IPS-18c (cell line): ENCODE measurements around the gene CIAO1.
"Not testable (repeated sequence)": the region's sequence is repeated elsewhere in the genome, so short reads cannot be mapped to it uniquely, and the experiment has no call there.

Experiments
- H3K4me3 ChIP-seq: 2 replicates; pipeline ENCODE4 v1.7.0; 2013; ENCODE audit warnings: low read depth, mild to moderate bottlenecking, low read length, moderate library complexity; ENCODE audit not compliant: insufficient read depth
- H3K9me3 ChIP-seq: one replicate; pipeline ENCODE4 v1.6.1; 2013; ENCODE audit warnings: mild to moderate bottlenecking, low read length, moderate library complexity; ENCODE audit not compliant: control insufficient read depth, insufficient read depth

The CIAO1 gene

GRCh38 chr2:96245609-96246390 lies 20.2 kb upstream of the CIAO1 start:
- H3K4me3 ChIP-seq: no peak overlapping the region

GRCh38 chr2:96247009-96247408 lies 19.0 kb upstream of the CIAO1 start:
- Histone ChIP-seq H3K4me3 (no peak overlapping the region), H3K9me3 (no peaks in the 10 kb centered on the region)

More at GRCh38 chr2:96245609-96246390, 20.2 kb upstream of the CIAO1 start:
- no peaks in the 10 kb centered on the region for H3K9me3 ChIP-seq

GRCh38 chr2:96247896-96248295 lies 18.1 kb upstream of the CIAO1 start:
- H3K9me3 ChIP-seq: no peaks in the 10 kb centered on the region
- H3K4me3 ChIP-seq: no peak overlapping the region

GRCh38 chr2:96248624-96249023 lies 17.4 kb upstream of the CIAO1 start:
- Histone ChIP-seq H3K9me3 (no peaks in the 10 kb centered on the region), H3K4me3 (no peak overlapping the region)

- Histone ChIP-seq H3K9me3 (no peaks in the 10 kb centered on the region), H3K4me3 (no peak overlapping the region)
These were observed 16.4 kb upstream of the CIAO1 start for GRCh38 chr2:96249654-96250053.

- Histone ChIP-seq H3K4me3 (no peak overlapping the region), H3K9me3 (no peaks in the 10 kb centered on the region)
These were observed 15.8 kb upstream of the CIAO1 start for GRCh38 chr2:96250188-96250587.

GRCh38 chr2:96251721-96252292 lies 14.2 kb upstream of the CIAO1 start:
- Histone ChIP-seq H3K4me3 (no peak overlapping the region), H3K9me3 (no peaks in the 10 kb centered on the region)

GRCh38 chr2:96252526-96252925 lies 13.5 kb upstream of the CIAO1 start:
- Histone ChIP-seq H3K9me3 (no peaks in the 10 kb centered on the region), H3K4me3 (no peak overlapping the region)

GRCh38 chr2:96253006-96253405 lies 13.0 kb upstream of the CIAO1 start:
- Histone ChIP-seq H3K9me3 (no peaks in the 10 kb centered on the region), H3K4me3 (no peak overlapping the region)

- Histone ChIP-seq H3K9me3 (no peaks in the 10 kb centered on the region), H3K4me3 (no peak overlapping the region)
These were observed 11.5 kb upstream of the CIAO1 start for GRCh38 chr2:96254571-96254970.

- no peaks in the 10 kb centered on the region for H3K9me3 ChIP-seq
- no peak overlapping the region for H3K4me3 ChIP-seq
These were observed 9.4 kb upstream of the CIAO1 start for GRCh38 chr2:96256611-96257113.

GRCh38 chr2:96257744-96258143 lies 8.3 kb upstream of the CIAO1 start:
- H3K9me3 ChIP-seq, H3K4me3 ChIP-seq: not testable (repeated sequence)

GRCh38 chr2:96258166-96259022 lies 7.6 kb upstream of the CIAO1 start:
- peaks cover 2% of the 10 kb centered on the region for H3K9me3 ChIP-seq

GRCh38 chr2:96259497-96259921 lies 6.5 kb upstream of the CIAO1 start:
- Histone ChIP-seq H3K9me3 (peaks cover 2% of the 10 kb centered on the region), H3K4me3 (no peak overlapping the region)

More at GRCh38 chr2:96258166-96259022, 7.6 kb upstream of the CIAO1 start:
- no peak overlapping the region for H3K4me3 ChIP-seq

- H3K4me3 ChIP-seq: no peak overlapping the region
- peaks cover 2% of the 10 kb centered on the region for H3K9me3 ChIP-seq
These were observed 5.4 kb upstream of the CIAO1 start for GRCh38 chr2:96260387-96261260.

- Histone ChIP-seq H3K9me3 (peaks cover 2% of the 10 kb centered on the region), H3K4me3 (no peak overlapping the region)
These were observed 4.6 kb upstream of the CIAO1 start for GRCh38 chr2:96261328-96262003.
